Ishikawa (cell line): ENCODE data around the gene BAZ2B.

Experiments used
- EP300 ChIP-seq: IDR thresholded peaks from 2 replicates; pipeline ENCODE4 v1.6.1; 2012; ENCODE audit warnings: borderline replicate concordance
- FOXM1 ChIP-seq: IDR thresholded peaks from 2 replicates; pipeline ENCODE4 v1.6.1; 2012; ENCODE audit warnings: low read depth, borderline replicate concordance

- no peak for TF ChIP-seq EP300
- TF ChIP-seq FOXM1, result no peak
Measured at GRCh38 chr2:159287733-159288132, 328.6 kb downstream of the BAZ2B start.
